GM19455 (cell line): ENCODE results near the gene SPRY4.
"Not testable (repeated sequence)": the region's sequence is repeated elsewhere in the genome, so short reads cannot be mapped to it uniquely, and the experiment has no call there.

Source experiments
- ATAC-seq: cut with Tn5 transposase; IDR thresholded peaks from one replicate; pipeline ENCODE4 v1.9.1; 2021; ENCODE audit not compliant: unreplicated experiment

Gene SPRY4, protein sequence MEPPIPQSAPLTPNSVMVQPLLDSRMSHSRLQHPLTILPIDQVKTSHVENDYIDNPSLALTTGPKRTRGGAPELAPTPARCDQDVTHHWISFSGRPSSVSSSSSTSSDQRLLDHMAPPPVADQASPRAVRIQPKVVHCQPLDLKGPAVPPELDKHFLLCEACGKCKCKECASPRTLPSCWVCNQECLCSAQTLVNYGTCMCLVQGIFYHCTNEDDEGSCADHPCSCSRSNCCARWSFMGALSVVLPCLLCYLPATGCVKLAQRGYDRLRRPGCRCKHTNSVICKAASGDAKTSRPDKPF

DNA sequence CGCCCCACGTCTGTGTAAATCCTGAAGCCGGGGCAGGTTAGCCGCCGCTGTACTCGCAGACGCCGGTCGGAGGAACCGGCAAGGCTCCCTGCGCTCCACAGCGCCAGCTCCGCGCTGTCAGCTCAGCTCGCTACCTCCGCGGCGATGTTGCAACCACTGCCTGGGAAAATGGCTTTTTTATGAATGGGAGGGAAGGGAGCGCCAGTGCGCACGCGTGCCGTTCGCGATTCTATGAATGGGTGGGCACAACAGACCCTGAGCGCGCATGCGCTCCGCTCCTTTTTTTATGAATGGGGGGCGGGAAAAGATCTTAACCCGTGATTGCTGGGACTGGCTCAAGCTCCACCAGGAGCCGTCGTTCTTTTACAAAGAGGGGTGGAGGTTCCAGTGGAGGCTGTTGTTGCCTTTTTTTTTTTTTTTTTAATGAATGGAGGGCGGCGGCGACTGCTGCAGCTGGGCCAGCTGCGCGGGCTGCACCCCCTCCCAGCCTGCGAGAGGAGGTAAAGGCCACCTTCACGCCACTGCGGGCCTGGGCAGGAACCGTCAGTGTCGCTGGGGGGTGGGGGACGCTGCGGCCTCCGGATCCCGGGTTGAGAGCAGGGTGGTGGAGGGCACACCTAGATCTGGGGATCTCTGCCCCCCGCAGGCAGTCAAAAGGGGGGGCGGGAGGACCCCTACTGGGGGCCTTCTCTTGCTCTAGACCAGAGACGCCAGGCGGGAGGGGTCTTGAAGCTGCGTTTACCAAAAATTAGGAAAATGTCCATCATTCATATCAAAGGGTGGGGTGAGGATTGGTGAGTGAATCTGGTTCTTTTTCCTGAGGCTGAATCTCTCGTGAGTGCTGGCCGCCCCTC is at the start of gene SPRY4:
Gene SPRY4 (minus strand): TSS at position 151 of the 854 bp plus-strand sequence. CDS start 9,913 bp downstream, outside the sequence.
- peak; percentile 77 for ATAC-seq

DNA sequence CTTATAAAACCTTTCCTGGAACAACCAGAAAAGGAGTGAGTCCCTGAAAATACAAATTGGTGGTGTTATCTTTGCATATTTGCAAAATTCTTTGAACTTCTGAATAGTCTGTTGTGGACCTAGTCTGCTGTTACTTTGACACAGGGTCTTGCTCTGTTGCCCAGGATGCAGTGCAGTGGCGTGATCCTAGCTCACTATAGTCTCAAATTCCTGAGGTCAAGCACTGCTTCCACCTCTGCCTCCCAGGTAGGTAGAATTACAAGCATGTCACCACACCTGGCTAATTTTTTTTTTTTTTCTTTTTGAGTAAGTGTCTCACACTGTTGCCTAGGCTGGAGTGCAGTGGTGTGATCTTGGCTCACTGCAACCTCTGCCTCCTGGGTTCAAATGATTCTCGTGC is 43.7 kb upstream of the SPRY4 start:
- ATAC-seq, result no peak

GRCh38 chr5:142366007-142366406 is 41.2 kb upstream of the SPRY4 start:
- ATAC-seq, result no peak

- ATAC-seq, result peak; percentile 88
Observed at GRCh38 chr5:142364251-142365145, 39.7 kb upstream of the SPRY4 start.

- no peak for ATAC-seq
Observed at GRCh38 chr5:142363619-142363963, 38.8 kb upstream of the SPRY4 start.

DNA sequence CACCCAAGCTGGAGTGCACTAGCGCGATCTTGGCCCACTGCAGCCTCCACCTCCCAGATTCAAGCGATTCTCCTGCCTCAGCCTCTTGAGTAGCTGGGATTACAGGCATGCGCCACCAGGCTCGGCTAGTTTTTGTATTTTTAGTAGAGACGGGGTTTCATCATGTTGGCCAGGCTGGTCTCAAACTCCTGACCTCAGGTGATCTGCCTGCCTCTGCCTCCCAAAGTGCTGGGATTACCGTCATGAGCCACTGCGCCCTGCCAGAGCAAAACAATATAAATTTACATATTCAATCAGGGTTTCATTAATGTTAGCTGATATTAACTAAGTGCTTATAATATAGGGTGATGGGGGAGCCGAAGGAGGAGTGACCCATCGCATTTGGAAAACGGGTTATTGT is 37.4 kb upstream of the SPRY4 start:
- ATAC-seq, result not testable (repeated sequence)

DNA sequence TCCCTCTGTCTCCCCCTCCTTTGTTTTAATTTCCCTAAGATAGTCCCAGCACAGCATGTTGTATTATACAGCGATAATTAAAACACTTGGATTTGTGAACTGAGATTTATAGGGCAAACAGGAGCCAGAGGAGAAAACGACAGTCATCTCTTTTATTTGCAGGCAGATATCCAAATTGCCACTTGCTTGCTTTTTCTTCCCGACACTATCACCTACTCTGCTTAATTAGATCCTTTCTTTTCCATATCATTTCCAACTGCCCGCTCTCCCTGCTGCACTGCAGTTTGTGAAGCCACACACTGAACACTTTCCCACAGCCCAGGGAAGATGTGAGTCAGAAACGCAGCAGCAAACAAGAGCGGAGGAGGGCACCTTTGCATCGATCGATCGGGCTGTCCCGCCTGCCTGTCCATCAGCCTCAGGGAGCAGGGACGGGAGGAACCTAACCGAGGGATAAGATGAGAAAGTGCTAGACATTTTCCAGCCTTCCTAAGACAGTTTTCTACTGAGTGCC is 35.8 kb upstream of the SPRY4 start:
- ATAC-seq, result no peak

GRCh38 chr5:142360051-142360498 is 35.3 kb upstream of the SPRY4 start:
- no peak for ATAC-seq

DNA sequence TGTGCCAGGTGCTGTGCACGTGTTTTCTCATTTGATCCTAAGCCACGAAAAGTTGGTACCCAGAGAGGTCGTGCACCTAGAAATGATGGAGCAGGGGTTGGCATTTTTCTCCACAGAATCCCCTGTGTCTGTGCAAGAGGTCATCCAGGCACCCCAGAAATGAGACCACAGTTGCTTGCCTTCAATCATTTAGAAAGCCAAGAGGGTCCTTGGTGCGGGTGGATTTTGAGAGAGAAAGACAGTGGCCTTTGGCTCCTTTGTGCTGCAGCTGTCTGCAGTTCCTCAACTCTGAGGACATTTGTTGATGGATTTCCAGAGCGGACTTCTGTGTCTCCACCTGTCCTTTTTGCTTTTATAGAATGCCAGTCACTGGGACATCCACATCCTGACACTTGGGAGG is 33.8 kb upstream of the SPRY4 start:
- ATAC-seq, result no peak

DNA sequence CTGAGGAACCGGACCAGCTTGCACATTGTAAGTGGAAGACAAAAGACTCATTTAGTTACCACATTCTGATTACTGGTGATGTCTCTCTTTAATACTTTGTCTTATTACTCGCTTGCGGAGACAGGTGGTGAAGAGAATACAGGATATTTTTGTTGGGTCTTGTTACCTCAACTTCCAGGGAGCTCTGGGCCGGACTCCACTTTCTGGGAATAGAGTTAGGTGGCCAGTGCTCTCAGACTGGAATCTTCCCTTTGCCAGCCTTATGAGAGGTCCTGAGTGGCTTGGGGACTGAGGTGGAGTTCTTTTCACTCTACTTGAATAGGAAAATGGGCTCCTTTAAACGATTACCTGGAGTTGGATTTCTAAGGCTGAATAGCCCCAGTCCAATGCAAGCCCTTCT is 33.3 kb upstream of the SPRY4 start:
- ATAC-seq, result no peak

DNA sequence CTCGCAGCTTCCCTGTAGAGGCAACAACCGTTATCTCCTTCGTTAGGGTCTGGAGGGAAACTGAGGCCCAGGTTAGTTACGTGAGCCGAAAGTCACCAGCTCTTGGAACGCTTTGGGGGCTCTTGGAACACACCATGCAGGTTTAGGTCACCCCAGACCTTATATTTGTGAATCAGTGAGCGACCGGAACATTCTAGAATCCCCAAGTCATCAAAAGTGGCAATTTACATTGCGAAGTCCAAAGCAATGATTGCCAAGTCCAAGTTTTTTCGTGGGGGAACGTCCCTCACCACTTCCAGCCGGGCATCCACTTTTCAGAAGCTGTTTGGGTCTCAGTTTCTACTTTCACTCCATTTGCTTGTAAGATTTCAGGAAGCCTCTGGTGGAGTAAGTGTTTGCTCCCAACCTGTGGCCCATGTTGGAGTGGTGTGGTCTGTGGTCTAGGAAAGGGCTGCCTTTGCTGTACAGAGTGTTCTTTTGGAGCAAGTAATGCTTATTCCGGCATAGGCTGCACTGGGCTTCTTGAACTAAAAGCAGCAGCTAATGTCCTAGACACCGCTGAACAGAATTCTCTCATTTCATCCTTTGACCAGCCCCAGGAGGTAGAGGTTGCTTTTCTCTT is 32.8 kb upstream of the SPRY4 start:
- no peak for ATAC-seq

- peak; percentile 95 for ATAC-seq
Observed at GRCh38 chr5:142356716-142357468, 32.1 kb upstream of the SPRY4 start.

- no peak for ATAC-seq
Observed at GRCh38 chr5:142356349-142356715, 31.5 kb upstream of the SPRY4 start.

DNA sequence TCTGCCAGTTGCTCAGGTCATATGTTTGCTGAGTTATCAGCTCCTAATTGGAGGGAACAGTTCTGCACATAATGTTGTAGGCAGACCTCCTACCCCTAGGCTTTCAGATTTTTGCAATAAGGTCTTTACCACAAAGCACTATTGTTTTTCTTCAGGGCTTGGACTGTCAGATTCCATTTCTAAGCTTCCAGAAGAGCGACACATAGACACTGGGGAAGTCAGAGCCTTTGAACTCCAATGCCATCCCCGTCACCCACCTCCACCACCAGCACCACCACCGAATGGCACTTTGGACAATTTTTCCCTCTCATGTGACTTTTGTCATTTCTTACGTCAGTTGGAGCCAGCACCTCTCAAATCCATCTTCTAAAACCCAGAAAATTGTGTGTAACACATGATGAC is 28.3 kb upstream of the SPRY4 start:
- no peak for ATAC-seq

- no peak for ATAC-seq
Observed at GRCh38 chr5:142350021-142350420, 25.2 kb upstream of the SPRY4 start.

GRCh38 chr5:142346706-142347105 is 21.9 kb upstream of the SPRY4 start:
- no peak for ATAC-seq

DNA sequence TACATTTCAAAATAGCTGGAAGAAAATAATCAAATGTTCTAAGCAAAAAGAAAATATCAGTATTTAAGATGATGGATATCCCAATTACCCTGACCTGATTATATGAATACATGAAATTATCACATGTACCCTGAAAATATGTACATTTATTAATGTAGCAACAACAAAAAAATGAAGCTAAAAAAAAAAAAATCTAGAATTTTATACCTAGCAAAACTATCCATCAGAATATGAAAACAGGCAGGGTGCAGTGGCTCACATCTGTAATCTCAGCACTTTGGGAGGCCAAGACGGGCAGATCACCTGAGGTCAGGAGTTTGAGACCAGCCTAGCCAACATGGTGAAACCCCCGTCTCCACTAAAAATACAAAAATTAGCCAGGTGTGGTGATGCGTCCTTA is 20.1 kb upstream of the SPRY4 start:
- ATAC-seq, result not testable (repeated sequence)

DNA sequence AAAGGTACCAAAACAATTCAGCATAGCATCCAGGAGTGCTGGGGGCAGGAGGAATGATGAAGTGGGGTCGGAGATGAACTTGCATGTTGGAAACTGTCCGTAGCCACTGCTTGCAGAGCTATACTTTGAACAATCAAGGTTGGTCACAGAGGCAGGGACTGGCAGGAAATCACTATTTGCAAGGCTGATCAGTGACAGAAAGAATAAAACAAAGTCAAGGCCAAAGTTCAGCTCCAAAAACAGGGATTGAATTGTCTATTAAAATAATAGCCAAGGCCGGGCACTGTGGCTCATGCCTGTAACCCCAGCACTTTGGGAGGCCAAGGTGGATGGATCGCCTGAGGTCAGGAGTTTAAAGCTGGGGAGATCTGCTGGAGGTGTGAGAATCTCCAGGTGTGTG is 18.7 kb upstream of the SPRY4 start:
- ATAC-seq, result no peak

DNA sequence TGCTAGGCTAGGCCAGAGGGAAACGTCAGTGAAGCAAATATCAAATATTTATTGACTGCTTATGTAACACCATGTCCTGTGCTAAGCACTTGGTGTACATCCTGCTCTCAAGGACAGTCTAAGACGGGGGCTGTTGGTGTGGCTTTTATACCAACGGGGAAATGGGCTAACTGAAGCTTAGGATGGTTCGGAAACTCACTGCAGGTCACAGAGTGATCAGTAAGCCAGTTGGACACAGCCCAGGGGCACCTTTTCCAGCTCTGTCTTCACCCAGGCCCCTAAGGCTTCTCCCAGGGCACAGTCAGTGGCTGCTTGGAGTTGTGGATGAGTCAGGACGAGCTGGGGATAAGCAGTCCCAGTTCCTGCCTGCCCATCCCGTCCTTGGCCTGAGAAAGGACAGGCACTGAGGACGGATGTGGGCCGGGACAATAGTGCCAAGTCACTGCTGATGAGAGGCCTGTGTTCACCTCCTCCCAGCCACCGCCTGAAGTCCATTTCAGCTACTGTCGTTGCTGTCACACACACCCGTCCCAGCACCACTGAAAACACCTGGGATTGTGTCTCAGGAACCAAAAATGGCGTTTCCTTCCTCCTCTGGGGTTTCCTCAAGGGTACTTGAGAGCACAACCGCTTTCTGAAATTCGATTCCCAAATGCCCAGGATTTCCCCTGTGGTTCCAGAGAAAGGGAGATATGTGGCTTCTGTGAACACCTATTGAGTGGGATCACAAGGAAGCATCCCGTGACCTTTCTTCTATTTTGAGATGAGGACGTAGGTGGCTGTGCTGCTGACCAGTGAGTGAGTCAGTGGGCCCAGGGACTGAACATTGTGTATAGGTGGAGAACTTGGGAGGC is 17.5 kb upstream of the SPRY4 start:
- ATAC-seq, result no peak
